HG02623 (cell line): ENCODE results near the gene ZNF407.

Experiments
- ATAC-seq: cut with Tn5 transposase; IDR thresholded peaks from one replicate; pipeline ENCODE4 v1.9.1; 2021; ENCODE audit warnings: moderate library complexity; ENCODE audit not compliant: unreplicated experiment

Gene ZNF407

DNA sequence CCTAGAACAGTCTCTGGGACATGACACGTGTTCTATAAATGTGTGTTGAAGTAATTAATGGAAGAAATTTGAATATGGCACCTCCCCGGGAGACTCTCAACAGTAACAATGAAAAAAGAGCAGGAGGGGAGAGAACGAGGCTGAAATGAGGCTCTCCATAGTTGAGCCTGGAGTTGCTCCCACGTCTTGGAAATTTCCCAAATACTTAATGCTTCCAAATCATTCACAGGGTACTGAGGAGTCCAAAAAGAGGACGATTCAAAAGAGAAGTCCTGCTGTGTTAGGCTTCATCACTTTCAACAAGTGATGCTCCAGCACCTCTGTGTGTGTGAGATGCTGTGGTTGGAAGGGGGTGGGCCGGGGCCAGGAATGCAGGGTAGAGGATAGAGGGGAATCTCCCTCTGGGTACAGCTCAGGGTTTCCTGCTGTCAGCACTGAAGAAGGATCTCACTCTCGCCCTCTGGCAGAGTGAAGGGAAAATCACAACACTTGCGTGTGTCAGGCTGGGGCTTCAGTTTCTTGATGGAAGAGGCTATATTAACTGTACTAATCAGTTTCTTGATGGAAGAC, 18.1 kb upstream of the ZNF407 start:
- ATAC-seq: no peak

DNA sequence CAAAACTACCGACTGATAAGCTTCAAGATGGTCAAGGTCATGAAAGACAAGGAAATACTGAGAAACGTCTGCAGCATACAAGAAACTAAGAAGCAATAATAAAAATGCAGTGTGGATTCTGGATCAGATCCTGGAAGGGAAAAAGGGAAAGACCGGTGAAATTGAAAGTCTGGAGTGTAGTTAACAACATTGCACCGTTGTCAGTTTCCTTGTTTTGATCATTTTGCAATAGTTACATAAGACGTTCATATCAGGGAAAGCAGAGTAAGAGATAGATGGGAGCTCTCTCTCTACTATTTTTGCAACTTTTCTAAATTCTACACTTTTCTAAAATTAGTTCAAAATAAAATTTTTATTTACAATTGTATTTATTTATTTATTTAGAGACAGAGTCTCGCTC, 15.0 kb upstream of the ZNF407 start:
- no peak for ATAC-seq

DNA sequence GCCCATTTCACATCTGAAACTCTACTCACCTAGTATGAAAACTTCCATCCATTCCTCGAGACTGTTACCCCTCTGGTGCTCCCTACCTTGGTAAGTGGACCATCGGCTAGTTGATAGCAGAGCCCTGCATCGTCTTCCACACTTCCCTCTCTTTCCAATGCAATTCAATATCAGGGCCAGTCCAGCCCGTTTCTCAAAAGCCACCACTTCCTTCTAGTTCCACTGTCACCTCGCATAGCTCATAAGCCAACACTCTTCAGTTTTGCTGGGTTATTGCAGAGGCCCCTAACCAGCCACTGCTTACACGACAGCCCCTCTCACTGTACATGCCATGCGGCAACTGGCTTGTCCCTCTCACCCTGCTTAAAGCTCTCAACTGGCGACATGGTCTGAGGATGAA, 10.2 kb upstream of the ZNF407 start:
- no peak for ATAC-seq

DNA sequence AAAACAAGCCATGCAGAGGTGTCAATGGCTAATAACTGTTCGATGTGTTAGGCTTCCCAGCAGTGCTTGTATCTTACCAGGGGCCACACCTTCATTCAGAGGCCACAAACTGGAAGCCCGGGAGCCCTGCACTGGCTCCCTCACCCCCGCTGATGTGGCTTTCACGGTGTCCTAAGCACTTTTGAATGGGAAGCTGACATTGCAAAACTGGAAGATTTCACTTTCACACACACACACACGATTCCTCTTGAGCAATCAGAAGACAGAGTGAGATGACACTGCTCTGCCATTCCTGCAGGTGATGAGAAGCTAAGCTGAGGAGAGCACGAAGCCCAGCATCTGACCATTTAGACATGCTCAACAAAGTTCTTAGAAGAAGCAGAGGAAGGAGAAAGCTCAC, 8.6 kb upstream of the ZNF407 start:
- ATAC-seq: no peak

DNA sequence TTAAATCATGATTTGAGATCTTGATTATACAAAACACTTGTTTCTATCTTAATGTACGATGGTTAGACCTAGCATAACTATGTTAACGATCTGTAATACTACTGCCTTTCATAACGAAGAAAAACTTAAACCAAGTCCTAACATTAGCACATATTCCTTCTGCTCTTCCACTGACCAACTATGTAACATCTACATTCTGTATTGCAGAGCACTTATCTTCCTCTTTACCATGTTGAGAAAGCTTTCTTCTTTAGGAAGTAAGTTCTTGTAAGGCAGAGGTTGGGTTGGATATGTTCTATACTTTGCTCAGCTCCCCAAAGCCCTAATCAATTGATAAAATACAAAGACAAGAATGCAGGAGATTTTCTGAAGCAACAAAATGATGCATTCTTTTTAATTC, 7.9 kb upstream of the ZNF407 start:
- ATAC-seq: no peak

DNA sequence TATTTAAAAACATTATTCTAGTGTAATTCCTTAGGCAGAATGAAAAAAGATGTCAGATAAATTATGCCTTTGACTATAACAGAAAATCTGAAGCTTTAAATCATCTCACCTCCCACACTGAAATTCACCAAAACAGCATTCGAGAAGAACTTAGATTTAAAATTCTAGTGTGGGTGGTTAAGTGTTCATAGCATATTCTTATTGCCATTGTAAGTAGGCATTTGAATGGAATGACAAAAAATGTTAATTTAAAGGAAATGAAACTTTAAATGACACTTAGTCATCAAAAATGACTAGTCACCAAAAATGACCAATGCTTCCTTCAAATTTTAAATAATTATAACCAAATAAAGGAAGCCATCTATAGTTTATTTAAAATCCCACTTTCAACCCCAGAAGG, 7.0 kb upstream of the ZNF407 start:
- no peak for ATAC-seq

DNA sequence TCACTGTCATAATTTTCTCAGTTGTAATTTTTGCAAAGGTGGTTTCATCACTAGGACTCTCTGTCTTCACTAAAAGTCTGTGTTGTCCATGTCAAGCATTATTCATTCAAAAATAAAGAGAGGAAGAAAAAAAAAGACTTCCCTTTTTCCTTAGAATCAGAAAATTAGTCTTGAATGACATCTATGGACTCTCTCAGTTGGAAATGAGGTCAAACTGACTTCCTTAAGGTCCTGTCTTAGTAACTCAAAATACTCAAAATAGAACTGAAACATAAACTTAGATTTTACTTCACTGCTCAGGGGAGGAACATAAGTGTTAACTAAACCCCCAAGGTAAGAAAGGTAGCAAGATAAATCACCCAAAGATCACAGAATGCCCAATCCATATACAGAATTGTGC, 2.2 kb upstream of the ZNF407 start:
- ATAC-seq: no peak

DNA sequence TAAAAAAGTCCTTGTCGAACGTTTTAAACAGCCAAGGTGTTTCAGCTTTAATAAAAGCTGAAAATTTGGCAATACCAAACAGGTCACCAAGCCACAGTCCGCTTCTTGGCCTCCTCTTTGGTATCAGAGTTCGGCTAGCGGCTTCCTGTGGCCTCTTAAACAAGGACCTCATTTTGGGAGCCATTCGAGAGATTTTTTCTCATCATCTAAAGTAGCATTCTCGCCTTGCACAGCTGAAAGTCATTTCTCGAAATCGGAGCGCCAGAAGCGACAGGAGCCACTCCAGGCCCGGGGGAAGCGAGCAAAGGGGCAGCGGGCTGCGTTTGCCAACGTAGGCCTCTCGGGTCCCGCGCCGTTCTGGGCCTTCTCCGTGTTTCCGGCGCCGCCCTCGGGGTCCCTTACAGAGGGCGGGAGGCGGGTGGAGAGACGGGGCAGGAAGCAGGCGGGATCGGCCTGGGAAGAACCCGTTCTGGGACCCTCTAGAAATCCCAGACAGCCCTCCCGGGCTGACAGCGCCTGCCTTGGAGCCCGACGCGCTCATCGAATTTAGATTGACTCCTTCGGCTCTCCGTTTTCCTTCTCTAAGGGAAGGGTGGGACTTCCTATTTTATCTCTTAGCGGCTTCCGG, 522 bp upstream of the ZNF407 start:
- ATAC-seq: peak; percentile 23

DNA sequence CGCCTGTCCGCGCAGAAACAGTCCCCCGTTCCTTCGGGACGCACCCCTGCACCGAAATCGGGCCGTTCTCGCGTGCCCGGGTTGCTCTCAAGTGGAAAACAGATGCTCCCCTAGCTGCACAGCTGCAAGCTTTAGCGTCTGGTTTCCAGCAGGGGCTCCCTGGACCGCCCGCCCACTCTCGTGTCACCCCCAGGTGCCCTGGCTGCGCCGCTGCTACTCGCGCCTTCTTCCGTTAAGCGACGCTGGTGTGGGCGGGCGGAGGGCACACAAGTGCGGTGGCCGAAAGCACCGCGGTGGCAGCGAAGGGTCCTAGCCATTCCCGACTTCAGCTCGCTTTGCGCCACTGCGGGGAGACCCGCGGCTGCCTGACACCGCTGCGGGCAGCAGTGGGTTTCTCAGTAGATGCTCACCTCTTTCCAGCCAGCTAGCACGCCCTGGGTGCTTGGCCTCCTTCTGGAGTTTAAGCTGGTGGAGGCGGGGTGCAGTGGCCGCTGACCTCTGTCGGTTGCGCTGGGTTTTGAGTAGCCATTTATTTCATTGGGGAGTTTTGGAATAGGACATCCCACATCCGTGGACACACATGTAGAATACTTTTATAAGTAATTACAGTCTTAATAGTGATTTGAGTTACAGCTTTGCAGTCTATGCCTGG, 806 bp downstream of the ZNF407 start:
- ATAC-seq: peak; percentile 54

DNA sequence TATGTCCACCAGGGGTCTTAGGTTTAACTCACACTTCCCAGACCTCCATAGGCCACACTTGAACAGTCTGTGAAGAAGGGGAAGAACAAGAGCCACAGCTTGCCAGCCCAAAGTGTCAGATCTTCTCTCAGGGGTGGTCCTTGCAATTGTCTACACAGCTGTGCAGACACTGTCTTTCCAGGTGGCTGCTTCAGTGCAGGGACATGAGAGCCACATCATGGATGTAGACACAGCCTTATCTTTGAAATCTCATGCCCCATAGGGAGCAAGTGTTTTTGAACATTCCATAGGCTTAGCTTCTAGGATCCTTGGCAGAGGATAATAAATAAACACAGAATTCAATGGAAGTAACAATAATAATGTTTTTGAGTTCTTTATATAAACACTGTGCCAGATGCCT, 6.7 kb downstream of the ZNF407 start:
- ATAC-seq: no peak

DNA sequence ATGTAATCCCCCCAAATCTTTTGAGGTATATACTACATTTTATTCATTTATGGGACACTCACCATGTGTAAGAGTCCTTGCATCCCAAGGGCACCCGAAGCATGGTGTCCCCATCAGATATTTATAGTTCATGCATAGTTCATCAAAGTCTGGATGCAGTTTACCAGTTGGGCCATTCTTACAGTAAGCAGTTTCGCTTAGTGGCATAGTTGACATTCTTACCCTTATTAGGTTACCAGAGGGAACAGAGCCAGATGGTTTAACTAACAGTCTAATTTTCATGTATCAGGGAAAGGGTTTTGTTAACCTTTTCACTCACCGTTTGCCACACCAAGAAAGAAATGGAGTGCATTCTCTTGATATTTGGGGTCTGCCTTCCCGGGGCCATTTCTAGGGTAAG, 7.1 kb downstream of the ZNF407 start:
- ATAC-seq: no peak

DNA sequence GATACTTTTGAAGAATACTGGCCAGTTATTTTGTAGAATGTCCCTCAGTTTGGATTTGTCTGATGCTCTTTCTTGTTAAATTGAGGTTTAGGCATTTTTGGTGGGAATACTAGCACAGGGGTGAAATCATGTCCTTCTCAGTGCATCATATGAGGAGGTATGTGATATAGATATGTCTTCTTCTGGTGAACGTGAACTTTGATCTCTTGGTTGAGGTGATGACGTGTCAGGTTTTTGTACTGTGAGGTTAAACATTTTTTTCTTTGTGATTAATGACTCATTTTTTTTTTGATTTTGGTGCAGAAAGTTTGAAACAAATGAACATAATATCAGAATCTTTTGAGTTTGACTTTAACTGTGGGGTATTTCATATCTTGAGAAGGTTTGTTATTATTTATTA, 11.0 kb downstream of the ZNF407 start:
- ATAC-seq: no peak

DNA sequence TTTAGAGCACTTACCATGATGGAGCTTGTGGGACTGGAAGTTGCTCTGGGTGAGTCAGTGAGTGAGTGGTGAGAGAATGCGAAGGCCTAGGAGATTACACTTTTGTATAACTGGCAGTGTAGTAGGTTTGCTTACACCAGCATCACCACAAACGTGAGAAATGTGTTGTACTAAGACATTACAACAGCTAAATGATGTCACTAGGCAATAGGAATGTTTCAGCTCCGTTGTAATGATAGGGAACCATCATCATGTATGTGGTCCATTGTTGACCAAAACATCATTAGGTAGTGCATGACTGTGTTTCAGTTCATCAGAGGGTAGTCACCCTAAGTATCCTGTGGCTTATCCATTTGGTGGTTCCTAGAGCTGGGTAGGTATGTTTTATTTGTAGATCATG, 11.9 kb downstream of the ZNF407 start:
- no peak for ATAC-seq

DNA sequence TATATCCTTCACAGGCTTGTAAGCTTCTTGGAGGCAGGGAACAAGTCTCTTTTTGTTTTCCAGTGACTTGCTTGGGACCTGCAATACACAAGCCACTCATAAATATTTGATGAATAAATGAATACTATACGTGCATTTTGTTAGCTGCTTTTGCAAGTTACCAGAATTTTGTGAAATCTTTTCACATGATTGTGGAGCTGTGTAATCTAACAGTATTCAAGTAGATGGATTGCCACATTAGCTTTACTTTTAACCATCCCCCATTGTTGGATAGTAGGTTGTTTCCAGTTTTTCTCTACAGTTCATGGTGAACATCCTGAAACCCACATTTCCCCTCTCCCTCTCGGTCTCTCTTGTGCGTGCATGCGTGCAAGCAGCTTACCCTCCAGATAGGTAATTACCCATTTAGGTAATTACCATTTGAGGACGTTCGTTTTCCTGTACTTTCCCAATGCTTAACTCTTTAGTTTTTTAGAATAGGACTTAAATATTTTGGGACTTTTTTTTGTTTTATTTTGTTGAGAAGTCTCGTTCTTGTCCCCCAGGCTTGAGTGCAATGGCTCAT, 12.5 kb downstream of the ZNF407 start:
- no peak for ATAC-seq

DNA sequence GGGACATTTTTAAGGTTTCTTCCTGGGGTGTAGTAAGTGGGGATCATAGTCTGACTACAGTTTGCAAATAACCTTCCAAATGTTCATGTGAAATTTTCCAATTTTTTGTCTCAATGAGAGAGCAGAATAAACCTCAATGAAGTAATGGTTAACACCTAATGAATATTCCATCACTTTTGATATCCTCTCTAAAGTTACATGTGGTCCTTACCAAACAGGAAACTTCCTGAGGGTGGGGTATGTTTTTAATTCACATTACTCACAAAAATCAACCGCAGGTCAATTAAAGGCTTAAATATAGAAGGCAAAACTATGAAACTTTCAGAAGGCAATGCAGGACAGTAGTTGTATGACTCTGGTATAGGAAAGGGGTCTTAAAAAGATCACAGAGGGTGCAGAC, 13.2 kb downstream of the ZNF407 start:
- ATAC-seq: no peak

DNA sequence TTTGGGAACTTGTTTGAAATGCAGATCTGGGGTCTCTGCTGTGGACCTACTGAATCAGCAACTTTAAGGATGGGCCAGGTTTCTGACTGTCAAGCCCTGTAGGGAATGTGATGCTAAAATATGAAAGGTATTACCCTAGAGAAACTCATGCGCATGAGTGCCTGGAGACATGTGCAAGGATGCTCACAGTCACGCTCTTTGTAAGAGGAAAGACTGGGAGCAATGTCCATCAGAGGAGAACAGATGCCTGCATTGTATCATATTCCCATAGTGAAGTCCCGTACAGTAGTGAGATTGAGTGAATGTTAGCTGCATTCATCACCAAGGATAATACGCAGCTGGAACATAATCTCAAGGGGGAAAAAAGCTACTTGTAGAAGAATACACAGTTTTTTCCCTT, 14.1 kb downstream of the ZNF407 start:
- no peak for ATAC-seq

DNA sequence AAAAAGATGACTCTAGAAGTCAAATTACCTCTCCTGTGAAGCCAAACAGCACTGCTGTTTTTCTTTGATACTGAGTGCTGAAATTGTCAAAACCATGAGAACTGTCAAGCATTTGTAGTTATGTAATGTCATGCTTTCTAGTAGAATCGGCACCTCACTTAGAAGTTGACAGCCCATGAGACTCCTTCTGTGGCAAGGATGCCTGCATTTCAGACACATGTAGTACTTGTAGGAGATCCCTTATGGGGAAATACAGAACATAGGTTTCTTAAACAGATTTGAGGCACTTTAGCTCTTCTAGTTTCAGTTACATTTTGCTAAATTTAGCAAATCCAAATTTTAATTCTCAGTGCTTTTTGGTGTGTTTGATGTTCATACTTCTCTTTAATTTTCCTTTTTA, 15.7 kb downstream of the ZNF407 start:
- peak; percentile 50 for ATAC-seq

DNA sequence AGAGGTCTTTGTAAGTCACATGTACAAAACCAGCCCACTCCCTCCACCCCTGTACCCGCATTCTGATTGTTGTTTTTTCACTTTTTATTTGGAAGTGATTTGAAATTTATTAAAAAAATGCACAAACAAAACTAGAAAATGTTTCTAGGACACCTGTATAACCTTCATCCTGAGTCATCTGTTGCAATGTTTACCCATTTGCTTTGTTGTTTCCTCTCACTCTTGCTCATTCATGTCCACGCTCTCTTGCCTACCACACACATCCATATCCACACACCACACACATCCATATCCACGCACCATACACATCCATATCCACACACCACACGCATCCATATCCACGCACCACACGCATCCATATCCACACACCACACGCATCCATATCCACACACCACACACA, 18.8 kb downstream of the ZNF407 start:
- no peak for ATAC-seq

DNA sequence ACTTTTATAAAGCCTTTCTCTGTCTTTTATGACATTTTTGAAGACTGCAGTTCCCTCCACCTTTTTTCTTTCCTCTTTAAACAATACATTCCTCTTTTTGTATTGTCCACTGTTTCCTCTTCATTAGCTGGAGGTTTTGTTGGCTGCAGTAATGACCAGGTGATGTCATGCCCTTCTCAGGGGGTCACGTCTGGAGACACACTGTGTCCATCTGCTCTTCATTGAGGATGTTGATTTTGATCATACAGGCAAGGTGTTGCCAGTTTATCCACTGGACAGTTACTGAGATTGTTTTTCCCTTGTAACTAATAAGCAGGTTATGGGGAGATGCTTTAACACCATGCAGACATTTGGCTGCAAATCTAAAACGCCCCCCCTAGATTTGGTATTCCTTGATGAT, 19.8 kb downstream of the ZNF407 start:
- ATAC-seq: no peak

DNA sequence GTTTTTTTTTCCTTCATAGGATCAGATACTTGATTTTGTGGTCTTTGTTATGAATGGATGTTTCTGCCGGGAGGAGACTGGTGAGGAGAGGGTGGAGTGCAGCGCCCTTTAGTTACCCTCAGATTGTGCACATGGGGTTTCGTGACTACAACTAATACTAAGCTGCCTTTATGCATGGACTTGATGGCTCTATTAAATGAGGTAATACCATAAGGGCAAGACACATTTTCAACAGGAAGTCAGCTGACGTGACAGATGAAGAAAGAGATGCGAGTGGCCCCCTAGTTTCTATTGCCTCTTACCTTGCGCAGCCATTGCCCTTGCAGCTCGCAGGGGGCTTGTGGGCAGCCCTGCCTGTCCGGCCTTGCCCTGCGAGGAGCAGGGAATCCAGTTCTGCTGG, 24.4 kb downstream of the ZNF407 start:
- no peak for ATAC-seq

DNA sequence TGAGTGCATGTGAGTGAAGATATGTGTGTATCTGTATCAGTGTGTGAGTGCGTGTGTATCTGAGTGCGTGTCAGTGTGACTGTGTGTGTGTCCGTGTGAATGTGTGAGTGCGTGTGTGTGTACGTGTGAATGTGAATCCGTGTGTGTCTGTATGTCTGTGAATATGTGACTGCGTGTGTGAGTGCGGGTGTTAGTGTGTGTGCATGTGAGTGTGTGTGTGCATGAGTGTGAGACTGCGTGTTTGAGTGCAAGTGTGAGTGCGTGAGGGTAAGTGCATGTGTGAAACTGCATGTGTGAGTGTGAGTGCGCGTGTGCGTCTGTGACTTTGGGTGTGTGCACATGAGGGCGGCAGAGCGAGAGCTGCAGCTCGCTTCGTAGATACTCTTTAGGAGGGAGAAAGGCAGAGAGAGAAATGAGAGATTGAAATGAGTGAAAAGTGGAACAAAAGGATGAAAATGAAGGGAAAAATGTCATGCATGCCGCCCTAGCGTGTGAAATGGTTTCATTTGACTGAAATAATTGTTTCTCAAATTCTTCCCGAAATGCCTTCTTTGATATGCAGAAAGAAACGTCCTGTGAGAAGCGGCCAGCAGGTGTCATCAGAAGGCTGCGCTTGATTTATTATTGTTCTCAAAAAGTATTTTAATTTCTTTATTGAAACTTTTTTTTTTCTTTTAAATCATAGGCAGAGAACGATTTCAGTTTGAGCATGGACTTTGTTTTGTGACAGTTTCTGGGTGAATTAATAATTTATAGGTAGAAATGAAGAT, 25.6 kb downstream of the ZNF407 start:
- no peak for ATAC-seq

DNA sequence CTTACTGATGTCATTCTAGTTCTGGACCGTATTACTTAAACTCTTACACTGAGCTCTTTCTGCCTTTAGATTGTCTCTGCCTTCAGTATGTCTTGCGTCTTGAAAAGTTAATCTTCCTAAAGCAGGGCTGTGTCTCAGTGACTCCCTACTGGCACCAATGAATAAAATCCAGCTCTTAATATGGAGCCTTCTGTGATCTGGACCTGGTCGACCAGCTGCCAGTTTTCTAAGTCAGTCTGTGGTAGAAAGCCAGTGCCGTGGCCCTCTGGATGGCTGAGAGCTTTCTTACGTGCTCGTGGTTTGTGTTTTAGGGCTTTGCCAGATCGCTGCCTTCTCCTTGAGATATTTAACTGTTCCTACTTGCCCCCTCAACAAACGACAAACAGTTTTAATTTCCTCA, 26.8 kb downstream of the ZNF407 start:
- ATAC-seq: no peak
